OCI-LY7 (cell line): ENCODE data around the gene NEMP1. TPM values are rescaled to one million over a fixed set of nuclear protein-coding genes. Genes with fewer than 3 reads are reported as not detected.
"Not testable (repeated sequence)": the region's sequence is repeated elsewhere in the genome, so short reads cannot be mapped to it uniquely, and the experiment has no call there.

ENCODE experiments used
- BruUV-seq: library from RNA; stranded (reverse); fragments of 400-500 nt; replicated peaks from 2 replicates; lab custom pipeline; 2021; lab: Mats Ljungman, UMichigan
- CTCF ChIA-PET: fragments of 300-600 bp; sonication (Branson Sonifier 250); formaldehyde crosslinking; loops from one replicate; lab custom pipeline; 2022; ENCODE audit warnings: antibody characterized with exemption; ENCODE audit not compliant: unreplicated experiment; lab: Charles Lee
- POLR2A ChIA-PET: fragments of 300-600 bp; sonication (Branson Sonifier 250); formaldehyde crosslinking; loops from one replicate; lab custom pipeline; 2022; ENCODE audit warnings: antibody characterized with exemption; lab: Charles Lee
- DNase-seq: peaks from one replicate; pipeline ENCODE4 v3.0.0-alpha.2; 2015; ENCODE audit warnings: low spot score
- H2AFZ ChIP-seq: fragments of 200-600 bp; sonication (generic), shearing (Covaris generic); 2 replicates; pipeline ENCODE4 v1.6.1; 2014; ENCODE audit warnings: mild to moderate bottlenecking, antibody characterized with exemption, low read length, moderate library complexity
- H3K27ac ChIP-seq: fragments of 200-600 bp; sonication (generic); 2 replicates; pipeline ENCODE4 v1.5.1; 2014; ENCODE audit warnings: mixed run types, low read depth, mild to moderate bottlenecking, moderate library complexity, low read length, inconsistent platforms; ENCODE audit not compliant: poor library complexity, severe bottlenecking
- H3K36me3 ChIP-seq: fragments of 200-600 bp; sonication (generic); 2 replicates; pipeline ENCODE4 v1.6.1; 2014; ENCODE audit warnings: mild to moderate bottlenecking, antibody characterized with exemption, low read length, moderate library complexity, mixed read lengths; ENCODE audit not compliant: insufficient read depth
- H3K4me1 ChIP-seq: fragments of 200-600 bp; sonication (generic); 2 replicates; pipeline ENCODE4 v1.5.1; 2014; ENCODE audit warnings: mild to moderate bottlenecking, low read length; ENCODE audit not compliant: insufficient read depth, poor library complexity, severe bottlenecking
- H3K4me2 ChIP-seq: fragments of 200-600 bp; sonication (generic); 2 replicates; pipeline ENCODE4 v1.6.1; 2014; ENCODE audit warnings: mild to moderate bottlenecking, low read length
- H3K4me3 ChIP-seq: fragments of 200-600 bp; sonication (generic); 2 replicates; pipeline ENCODE4 v1.5.1; 2014; ENCODE audit warnings: mild to moderate bottlenecking, low read depth, low read length; ENCODE audit not compliant: poor library complexity, severe bottlenecking
- H3K79me2 ChIP-seq: fragments of 200-600 bp; sonication (generic); 2 replicates; pipeline ENCODE4 v1.6.1; 2016; ENCODE audit warnings: low read depth, mild to moderate bottlenecking, low read length, moderate library complexity, mixed read lengths; ENCODE audit not compliant: insufficient read depth
- H3K9me2 ChIP-seq: fragments of 200-600 bp; sonication (generic); 2 replicates; pipeline ENCODE4 v1.6.1; 2016; ENCODE audit warnings: mild to moderate bottlenecking, low read length, mixed read lengths; ENCODE audit not compliant: insufficient read depth
- H3K9me3 ChIP-seq: fragments of 200-600 bp; sonication (generic); 2 replicates; pipeline ENCODE4 v1.6.1; 2014; ENCODE audit warnings: mild to moderate bottlenecking, mixed run types, low read length, mixed read lengths
- H4K20me1 ChIP-seq: fragments of 200-600 bp; sonication (generic); 2 replicates; pipeline ENCODE4 v1.6.1; 2014; ENCODE audit warnings: mild to moderate bottlenecking, antibody characterized with exemption, low read length, moderate library complexity, mixed read lengths; ENCODE audit not compliant: insufficient read depth
- EZH2phosphoT487 ChIP-seq: fragments of 200-600 bp; sonication (generic); IDR thresholded peaks from 2 replicates; pipeline ENCODE4 v1.6.1; 2018; ENCODE audit warnings: low read depth, borderline replicate concordance, mild to moderate bottlenecking, mixed run types, antibody characterized with exemption, low read length, moderate library complexity, mixed read lengths
- intact Hi-C: fragments of 100-400 bp; cut with micrococcal nuclease; formaldehyde crosslinking; loops from one replicate; pipeline ENCODE4 v1.10.0; 2022; ENCODE audit not compliant: unreplicated experiment
- total RNA-seq, 2 experiments: library from RNA; depleted of rRNA in 1 of 2; stranded (reverse); fragments of >200 nt in 1 of 2; shearing (Covaris generic) in 1 of 2; gene quantifications; 2 replicates each; pipeline ENCODE4 v1.2.3, GENCODE V29; 2014 to 2022
- TF ChIP-seq, protein P1 (sequence below): fragments of 200-600 bp; sonication (generic); conservative IDR thresholded peaks from 2 replicates; pipeline ENCODE4 v1.5.1; 2014; ENCODE audit warnings: mild to moderate bottlenecking, antibody characterized with exemption, low read length, moderate library complexity, mixed read lengths

The NEMP1 gene
- total RNA-seq, 2 experiments from 2014 or later = 45.7 to 86.3 TPM

DNA sequence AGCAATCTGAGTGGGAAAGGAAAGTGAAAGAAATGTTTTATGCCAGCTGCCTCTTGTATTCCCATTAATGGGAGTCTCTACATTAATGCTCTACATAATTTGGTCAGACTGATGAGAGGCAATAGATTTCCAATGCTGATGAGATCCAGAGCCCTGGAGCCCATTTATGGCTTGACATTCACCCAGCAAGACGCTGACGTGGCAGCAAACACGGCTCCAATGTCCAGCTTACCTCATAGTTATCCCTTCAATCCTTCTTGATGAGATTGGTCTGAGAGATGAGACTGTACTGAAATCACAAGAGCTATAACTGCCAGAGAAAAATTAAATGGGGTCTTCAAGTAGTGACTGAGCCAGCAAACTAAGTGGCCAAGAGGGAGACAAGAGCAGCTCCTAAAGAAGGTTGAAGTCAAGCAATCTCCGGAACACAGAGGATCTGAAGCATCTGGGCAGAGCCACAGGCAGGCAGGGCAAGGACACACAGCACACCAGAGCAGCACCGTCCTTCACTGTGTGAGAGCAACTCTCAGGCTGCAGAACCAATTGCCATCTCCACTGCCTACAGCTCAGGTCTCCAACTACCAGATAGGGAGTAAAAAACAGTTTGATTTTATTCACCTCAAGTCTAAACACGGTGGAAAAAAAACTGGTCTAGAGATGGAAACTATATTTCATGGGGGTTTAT, 21.4 kb downstream of the NEMP1 start:
- intact Hi-C loops = no loop called here
- CTCF ChIA-PET = interaction anchor here (0.5 kb wide), 1 partner anchor 298 kb away, joined by 4 read pairs; no protein-coding TSS in a partner anchor
- Histone ChIP-seq H3K27ac (no peak overlapping the region), H3K9me2 (no peaks in the 10 kb centered on the region), H3K4me2 (no peak overlapping the region), H3K4me3 (no peak overlapping the region), H4K20me1 (no peaks in the 10 kb centered on the region), H3K9me3 (no peaks in the 10 kb centered on the region), H2AFZ (no peak overlapping the region), H3K79me2 (no peaks in the 10 kb centered on the region), H3K36me3 (peaks cover 78% of the 10 kb centered on the region), H3K4me1 (peaks cover 12% of the 10 kb centered on the region)
- TF ChIP-seq, protein P1, sequence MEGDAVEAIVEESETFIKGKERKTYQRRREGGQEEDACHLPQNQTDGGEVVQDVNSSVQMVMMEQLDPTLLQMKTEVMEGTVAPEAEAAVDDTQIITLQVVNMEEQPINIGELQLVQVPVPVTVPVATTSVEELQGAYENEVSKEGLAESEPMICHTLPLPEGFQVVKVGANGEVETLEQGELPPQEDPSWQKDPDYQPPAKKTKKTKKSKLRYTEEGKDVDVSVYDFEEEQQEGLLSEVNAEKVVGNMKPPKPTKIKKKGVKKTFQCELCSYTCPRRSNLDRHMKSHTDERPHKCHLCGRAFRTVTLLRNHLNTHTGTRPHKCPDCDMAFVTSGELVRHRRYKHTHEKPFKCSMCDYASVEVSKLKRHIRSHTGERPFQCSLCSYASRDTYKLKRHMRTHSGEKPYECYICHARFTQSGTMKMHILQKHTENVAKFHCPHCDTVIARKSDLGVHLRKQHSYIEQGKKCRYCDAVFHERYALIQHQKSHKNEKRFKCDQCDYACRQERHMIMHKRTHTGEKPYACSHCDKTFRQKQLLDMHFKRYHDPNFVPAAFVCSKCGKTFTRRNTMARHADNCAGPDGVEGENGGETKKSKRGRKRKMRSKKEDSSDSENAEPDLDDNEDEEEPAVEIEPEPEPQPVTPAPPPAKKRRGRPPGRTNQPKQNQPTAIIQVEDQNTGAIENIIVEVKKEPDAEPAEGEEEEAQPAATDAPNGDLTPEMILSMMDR = no peak
- no peak for TF ChIP-seq EZH2phosphoT487
- POLR2A ChIA-PET = no interaction called here
- no TSS peak for BruUV-seq
- no peak for DNase-seq

DNA sequence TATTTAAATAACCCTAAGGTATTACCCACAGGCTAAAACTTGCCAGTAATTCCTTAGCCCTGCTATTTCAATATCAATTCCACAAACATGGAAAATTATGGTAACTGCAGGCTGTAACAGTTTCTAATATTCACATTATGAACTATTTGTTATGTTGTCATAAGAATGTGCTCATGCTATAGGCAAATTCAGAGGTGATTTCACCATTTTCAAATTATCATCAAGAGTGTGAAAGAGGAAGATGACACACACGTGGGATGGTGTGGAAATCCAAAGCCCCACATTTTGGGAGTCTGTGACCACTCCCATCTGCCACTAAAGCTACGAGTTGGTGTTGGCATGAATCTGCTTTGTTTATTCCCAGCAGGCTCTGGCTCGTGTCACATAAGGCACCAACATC, 22.8 kb downstream of the NEMP1 start:
- H3K27ac ChIP-seq = no peak overlapping the region
- peaks cover 66% of the 10 kb centered on the region for H3K36me3 ChIP-seq
- intact Hi-C loops = no loop called here
- H3K79me2 ChIP-seq = no peaks in the 10 kb centered on the region
- no peak overlapping the region for H3K4me3 ChIP-seq
- H4K20me1 ChIP-seq = no peaks in the 10 kb centered on the region
- H3K9me2 ChIP-seq = no peaks in the 10 kb centered on the region
- CTCF ChIA-PET = no interaction called here
- H3K9me3 ChIP-seq = no peaks in the 10 kb centered on the region
- TF ChIP-seq, protein P1 = no peak
- TF ChIP-seq EZH2phosphoT487 = no peak
- no TSS peak for BruUV-seq
- no peak overlapping the region for H2AFZ ChIP-seq
- POLR2A ChIA-PET = interaction anchor here (0.6 kb wide), 1 partner anchor 38 kb away, joined by 3 read pairs; no protein-coding TSS in a partner anchor
- no peak for DNase-seq
- H3K4me1 ChIP-seq = peaks cover 12% of the 10 kb centered on the region
- H3K4me2 ChIP-seq = no peak overlapping the region

DNA sequence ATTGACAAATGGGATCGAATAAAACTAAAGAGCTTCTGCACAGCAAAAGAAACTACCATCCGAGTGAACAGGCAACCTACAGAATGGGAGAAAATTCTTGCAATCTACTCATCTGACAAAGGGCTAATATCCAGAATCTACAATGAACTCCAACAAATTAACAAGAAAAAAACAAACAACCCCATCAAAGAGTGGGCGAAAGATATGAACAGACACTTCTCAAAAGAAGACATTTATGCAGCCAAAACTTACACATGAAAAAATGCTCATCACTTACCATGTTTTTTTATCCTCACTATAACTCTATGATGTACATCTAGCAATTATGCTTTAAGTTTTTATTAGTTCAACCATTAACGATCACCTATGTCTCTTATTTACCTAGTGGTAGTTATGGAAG, 24.7 kb downstream of the NEMP1 start:
- POLR2A ChIA-PET, CTCF ChIA-PET, H3K9me3 ChIP-seq: not testable (repeated sequence)

DNA sequence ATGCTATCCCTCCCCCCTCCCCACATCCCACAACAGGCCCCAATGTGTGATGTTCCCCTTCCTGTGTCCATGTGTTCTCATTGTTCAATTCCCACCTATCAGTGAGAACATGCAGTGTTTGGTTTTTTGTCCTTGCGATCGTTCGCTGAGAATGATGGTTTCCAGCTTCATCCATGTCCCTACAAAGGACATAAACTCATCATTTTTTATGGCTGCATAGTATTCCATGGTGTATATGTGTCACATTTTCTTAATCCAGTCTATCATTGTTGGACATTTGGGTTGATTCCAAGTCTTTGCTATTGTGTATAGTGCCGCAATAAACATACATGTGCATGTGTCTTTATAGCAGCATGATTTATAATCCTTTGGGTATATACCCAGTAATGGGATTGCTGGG, 25.4 kb downstream of the NEMP1 start:
- H2AFZ ChIP-seq, H3K79me2 ChIP-seq, H3K9me3 ChIP-seq, H3K4me3 ChIP-seq, H4K20me1 ChIP-seq, H3K9me2 ChIP-seq, POLR2A ChIA-PET, H3K27ac ChIP-seq, H3K4me1 ChIP-seq, intact Hi-C loops, DNase-seq, BruUV-seq, H3K4me2 ChIP-seq, CTCF ChIA-PET: not testable (repeated sequence)
- peaks cover 39% of the 10 kb centered on the region for H3K36me3 ChIP-seq

More for the DNA sequence above, 24.7 kb downstream of the NEMP1 start:
- H3K9me2 ChIP-seq, H3K4me3 ChIP-seq, H2AFZ ChIP-seq, H3K4me1 ChIP-seq, H3K79me2 ChIP-seq, H3K4me2 ChIP-seq, DNase-seq, intact Hi-C loops, H3K27ac ChIP-seq, BruUV-seq, H4K20me1 ChIP-seq: not testable (repeated sequence)
- H3K36me3 ChIP-seq = peaks cover 46% of the 10 kb centered on the region
